ENCODE measurements around the gene PTPDC1.
"Not testable (repeated sequence)": the region's sequence is repeated elsewhere in the genome, so short reads cannot be mapped to it uniquely, and the experiment has no call there.

The PTPDC1 gene

GRCh38 chr9:94084314-94084713, at the start of gene PTPDC1:
Gene PTPDC1 (plus strand): TSS chr9:94084464. CDS start chr9:94084531, 67 bp downstream.
- peak; percentile 30 for DNase-seq

DNA sequence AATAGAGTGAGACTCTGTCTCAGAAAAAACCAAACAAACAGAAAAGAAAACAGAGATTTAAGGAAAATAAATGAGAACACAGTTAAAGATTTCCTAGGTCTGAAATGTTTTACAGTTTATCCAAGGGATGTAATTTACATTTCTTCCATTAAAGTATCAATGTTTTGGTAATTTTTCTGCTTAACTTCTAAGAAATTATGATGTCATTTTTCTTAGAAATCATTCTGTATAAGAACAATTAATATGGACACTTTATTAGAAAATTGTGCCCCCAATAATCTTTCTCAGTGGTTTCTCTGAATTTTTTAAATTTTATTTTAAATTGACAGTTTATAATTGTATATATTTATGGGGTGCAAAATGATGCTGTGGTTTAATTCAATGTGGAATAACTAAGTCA, 49.8 kb upstream of the PTPDC1 start:
- DNase-seq: no peak

DNA sequence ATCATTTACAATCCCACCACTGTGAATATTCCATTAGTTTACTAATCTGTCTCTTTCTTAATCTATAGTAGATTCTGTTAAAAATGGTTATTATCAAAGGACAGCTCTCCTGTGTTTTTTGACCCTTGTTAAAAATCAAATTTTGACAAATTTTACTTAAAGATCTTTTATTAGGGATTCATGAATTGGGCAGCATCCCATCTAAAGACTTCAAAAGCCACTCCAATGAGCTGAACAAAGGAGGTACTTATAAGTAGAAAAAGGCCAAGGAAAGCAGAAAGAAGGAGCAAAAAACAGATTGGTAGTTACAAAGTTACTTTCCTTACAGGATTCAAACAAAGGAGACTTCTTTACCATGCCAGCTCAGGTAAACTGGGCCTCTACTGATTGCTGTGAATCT, 44.5 kb upstream of the PTPDC1 start:
- DNase-seq: no peak

DNA sequence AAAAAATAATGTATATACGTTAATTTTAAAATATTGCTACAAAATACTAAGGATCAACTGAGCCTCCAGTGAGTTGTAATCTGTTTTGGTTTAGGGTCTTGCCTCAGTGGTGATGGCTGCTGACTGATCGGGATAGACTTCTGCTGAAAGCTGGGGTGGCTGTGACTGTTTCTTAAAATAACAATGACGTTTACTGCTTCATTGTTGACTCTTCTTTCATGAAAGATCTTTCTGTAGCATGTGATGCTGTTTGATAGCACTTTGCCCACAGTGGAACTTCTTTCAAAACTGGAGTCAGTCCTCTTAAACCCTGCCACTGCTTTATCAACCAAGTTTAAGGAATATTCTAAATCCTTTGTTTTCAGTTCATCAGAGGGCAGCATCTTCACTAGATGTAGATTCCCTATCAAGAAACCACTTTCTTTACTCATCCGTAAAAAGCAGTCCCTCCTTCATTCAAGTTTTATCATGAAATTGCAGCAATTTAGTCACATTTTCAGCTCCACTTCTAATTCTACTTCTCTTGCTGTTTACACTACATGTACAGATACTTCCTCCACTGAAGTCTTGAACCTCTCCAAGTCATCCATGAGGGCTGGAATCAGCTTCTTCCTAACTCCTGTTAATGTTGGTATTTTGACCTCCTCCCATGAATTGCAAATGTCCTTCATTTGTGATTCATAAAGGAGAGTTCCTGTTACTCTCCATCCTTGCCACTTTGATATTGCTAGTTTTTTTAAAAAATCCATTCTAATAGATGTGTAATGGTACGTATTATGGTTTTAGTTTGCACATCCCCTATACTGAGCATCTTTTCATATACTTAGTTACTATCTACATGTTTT, 41.5 kb upstream of the PTPDC1 start:
- DNase-seq: no peak

- no peak for DNase-seq
Observed at GRCh38 chr9:94054716-94055115, 29.5 kb upstream of the PTPDC1 start.

GRCh38 chr9:94056442-94056974, 27.8 kb upstream of the PTPDC1 start:
- no peak for DNase-seq

DNA sequence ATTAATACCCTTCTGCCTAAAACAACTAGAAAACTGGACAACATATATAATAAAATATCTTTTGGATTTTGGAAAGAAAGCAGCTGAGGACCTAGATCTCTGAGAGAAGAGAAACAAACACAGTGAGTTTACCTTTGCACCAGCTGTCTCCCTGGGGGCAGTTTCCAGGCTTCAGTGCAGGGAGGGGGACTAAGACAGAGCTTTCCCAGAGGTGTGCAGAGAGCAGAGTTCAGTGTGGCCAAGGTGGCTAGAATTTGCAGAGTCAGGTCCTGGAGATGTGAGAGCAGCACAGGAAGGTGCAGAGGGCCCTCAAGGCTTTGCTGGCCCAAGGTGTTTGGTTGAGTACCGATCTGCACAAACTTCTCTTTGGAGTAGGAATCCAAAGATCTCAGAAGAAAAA, 26.3 kb upstream of the PTPDC1 start:
- no peak for DNase-seq

DNA sequence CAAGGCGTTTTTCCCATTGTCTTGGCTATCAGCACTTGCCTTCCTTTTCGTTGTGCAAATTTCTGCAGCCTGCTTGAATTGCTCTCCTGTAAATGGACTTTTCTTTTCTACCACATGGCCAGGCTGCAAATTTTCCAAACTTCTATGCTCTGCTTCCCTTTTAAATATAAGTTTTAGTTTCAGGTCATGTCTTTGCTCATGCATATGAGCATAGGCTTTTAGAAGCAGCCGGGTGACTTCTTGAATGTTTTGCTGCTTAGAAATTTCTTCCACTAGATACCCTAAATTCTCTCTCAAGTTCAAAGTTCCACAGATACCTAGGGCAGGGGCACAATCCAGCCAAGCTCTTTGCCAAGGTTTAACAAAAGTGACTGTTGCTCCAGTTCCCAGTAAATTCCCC, 22.4 kb upstream of the PTPDC1 start:
- no peak for DNase-seq

- peak; percentile 65 for DNase-seq
Observed at GRCh38 chr9:94065535-94065961, 18.7 kb upstream of the PTPDC1 start.

DNA sequence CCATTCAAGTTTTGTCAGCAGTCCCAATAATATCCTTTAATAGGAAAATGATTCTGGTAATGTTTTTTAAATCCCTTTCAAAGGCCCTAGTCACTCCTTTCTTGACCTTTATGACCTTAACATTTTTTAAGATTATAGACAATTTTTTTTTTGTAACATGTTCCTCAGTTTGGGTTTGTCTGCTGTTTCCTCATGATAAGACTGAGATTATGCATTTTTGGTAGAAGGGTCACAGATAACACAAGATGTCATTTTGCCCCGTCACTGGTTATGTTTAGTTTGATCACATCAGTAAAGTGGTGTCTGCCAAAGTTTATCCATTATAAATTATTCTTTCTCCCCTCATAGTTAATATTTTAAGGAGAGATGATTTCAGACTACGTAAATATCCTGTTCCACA, 16.0 kb upstream of the PTPDC1 start:
- no peak for DNase-seq

- DNase-seq: no peak
Observed at GRCh38 chr9:94076557-94076956, 7.7 kb upstream of the PTPDC1 start.

GRCh38 chr9:94078086-94078485, 6.2 kb upstream of the PTPDC1 start:
- no peak for DNase-seq

GRCh38 chr9:94079236-94079635, 5.0 kb upstream of the PTPDC1 start:
- no peak for DNase-seq

GRCh38 chr9:94080249-94080648, 4.0 kb upstream of the PTPDC1 start:
- DNase-seq: no peak

GRCh38 chr9:94081435-94081834, 2.8 kb upstream of the PTPDC1 start:
- no peak for DNase-seq

- no peak for DNase-seq
Observed at GRCh38 chr9:94081864-94082463, 2.3 kb upstream of the PTPDC1 start.

DNA sequence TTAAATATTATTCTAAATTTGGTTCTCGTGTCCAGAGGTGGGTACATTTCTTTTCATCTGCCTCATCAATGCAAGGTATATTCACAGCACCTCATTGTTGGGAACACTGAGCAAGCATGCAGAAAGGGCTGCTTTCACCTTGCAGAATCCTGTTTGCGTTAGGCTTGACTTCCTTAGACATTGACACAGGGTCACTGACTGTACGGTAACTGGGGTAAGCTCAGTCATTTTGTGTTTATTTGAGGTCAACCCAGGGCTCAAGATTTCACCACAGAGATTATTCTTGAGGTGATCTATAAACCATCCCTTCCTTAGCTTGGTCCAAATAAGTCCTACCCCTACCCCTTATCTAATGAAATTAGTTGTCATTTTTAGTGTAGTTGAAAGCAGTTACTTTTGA, 1.7 kb upstream of the PTPDC1 start:
- no peak for DNase-seq

- no peak for DNase-seq
Observed at GRCh38 chr9:94082956-94083355, 1.3 kb upstream of the PTPDC1 start.

GRCh38 chr9:94083384-94083783, 880 bp upstream of the PTPDC1 start:
- no peak for DNase-seq

- no peak for DNase-seq
Observed at GRCh38 chr9:94085062-94085639, 887 bp downstream of the PTPDC1 start.

DNA sequence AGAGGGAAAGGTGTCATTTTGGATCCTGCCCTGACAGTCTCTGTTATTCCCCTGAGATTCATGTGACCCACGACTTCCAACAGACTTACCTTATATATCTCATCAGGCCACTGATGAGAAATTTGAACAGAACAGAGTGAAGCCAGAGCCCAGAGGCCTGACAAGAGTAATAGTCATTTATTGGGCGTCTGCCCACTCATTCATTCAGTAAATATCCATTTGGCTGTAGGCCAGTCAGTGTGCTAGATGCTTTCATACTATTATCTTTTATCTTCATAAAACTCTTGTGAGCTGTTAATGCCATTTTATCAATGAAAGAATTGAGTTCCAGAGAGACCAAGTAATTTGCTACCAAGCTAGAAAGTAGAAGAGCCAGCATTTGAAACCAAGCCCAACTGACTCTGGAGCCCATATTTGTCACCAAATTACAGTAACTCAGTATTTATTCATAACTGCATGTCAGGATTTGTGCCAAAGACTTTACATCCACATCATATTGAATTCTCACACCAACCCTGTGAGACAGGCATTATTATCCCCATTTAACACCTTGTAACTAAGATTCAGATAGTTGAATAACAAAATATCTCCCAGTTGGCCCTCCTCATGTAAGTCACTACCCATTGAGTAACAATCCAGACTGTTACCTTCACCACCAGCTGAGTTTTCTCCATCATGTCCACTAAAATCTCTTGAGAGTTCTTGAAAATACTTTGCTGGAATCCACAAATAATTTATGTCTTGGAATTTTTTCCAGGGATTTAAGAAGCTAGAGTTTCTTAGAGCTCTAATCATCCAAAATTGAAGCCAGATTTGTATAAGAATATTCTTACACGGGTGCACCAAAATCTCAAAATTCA, 2.5 kb downstream of the PTPDC1 start:
- no peak for DNase-seq

- DNase-seq: not testable (repeated sequence)
Observed at GRCh38 chr9:94094219-94095145, 10.2 kb downstream of the PTPDC1 start.

All from inflammatory macrophage treated with lipopolysaccharide for 4 hours (primary cell).